ENCODE results near the gene CIAO2A.

- TF ChIP-seq CTCF (IDR thresholded peaks at IDR 0.05; ENCODE audit: borderline replicate concordance, extremely low read depth, low read length, poor library complexity, severe bottlenecking) (no peak), EZH2 (IDR thresholded peaks at IDR 0.05; ENCODE audit: borderline replicate concordance, low read depth, low read length, severe bottlenecking) (no peak)
These were observed 3.1 kb downstream of the CIAO2A start for GRCh38 chr15:64090527-64090926.
